Stimulated activated CD4-positive, alpha-beta T cell treated with anti-CD3 and anti-CD28 coated beads, Interleukin-4, amount 100 ng/mL, for 4 hours (primary cell): Measurements from ENCODE around the gene NCKAP1.

Experiments
- DNase-seq, 2 experiments: peaks; one replicate each; pipeline ENCODE4 v3.0.0-alpha.2; 2020

NCKAP1 gene

GRCh38 chr2:182946958-182947369, 91.3 kb downstream of the NCKAP1 start:
- DNase-seq, result no peak

DNA sequence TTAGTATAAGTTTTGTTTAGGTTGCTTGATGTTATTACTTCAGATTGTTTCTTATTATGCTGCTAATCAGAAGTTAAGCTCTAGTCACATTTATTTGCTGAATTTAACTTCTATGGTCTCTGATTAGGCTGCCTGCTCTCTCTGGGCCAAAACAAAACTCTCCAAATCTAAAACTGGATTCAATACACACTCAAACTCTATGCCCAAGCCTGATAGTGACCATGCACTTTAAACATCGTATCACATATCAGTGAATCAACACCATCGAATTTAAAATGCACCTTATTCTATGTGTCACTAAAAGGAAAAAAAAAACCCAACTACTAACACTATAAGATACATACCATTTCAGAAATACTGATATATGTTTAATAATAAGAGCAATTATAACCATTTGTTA, 94.9 kb downstream of the NCKAP1 start:
- DNase-seq, result no peak

DNA sequence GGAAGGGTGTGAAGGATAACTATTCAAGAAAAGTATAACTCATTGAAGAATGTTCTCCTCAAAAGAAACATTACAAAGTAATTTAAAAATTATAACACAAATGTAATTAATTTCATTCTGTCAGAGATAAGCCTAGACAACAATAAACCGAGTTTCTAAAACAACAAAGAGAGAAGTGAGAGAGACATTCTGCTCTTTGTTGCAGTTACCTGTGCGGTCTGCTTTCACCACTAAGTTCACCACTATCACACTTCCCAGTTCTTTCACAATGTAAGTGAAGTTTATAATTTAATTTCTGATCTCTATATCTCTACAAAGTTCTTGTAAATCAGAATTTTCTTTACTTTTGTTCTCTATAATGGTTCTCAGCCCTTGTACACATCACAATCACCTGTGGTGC, 95.5 kb downstream of the NCKAP1 start:
- no peak for DNase-seq

DNA sequence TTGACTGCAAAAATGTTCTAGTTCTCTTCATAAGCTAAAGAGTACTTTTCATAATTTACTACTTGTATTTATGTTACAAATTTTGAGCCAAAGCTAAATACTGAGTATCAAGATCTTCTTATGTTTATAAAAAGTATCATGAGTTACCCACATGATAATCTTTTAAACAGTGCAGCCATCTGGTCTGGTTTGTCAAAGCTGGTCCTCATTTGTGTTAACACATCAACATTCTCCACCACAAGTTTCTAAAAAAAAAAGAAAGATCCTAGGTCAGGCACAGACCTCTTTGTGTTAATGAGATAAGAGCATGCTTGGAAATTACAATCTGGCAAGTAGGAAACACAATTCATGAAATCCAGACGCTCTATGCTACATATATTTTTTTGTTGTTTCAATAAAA, 96.3 kb downstream of the NCKAP1 start:
- no peak for DNase-seq

DNA sequence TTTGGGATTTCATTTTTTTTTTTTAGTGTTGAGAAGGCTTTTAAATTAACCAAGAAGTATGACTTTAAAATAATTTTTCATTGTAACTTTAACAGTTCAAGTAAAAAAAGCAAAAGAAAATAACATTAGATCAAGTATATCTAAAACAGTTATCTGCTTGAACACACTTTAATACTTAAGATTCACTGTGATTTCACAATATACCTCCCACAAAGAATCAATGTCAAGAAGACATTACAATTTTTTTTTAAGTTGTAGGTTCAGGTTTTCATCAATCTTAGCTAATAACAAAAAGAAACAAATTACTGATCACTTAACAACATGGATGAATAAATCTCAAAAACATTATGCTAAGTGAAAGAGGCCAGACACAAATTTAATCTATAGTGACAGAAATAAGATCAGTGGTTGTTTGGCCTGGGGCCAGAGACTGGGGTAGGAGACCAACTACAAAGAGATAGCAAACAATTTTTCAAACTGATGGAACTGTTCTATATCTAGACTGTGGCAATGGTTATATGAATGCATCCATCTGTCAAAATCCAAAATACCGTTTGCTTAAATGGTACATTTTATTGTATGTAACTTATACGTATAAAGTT, 97.0 kb downstream of the NCKAP1 start:
- no peak for DNase-seq

GRCh38 chr2:182937870-182938269, 100.4 kb downstream of the NCKAP1 start:
- DNase-seq, result no peak

DNA sequence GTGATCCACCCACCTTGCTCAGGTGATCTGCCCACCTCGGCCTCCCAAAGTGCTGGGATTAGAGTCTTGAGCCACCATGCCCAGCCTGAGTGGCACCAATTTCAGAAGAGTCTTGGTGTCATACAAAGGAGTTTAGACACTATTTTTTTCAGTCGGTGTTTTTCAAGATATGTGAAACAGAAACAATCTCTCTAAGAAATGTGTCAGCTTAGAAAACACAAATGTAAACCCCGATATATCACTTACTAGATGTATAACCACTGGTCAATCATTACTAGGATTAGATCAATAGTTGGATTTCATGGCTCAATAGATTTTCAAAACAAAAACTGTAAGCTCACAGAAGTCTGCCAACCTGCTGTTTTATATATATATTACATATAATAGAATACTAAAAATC, 104.6 kb downstream of the NCKAP1 start:
- DNase-seq, result no peak

GRCh38 chr2:182929972-182930371, 108.3 kb downstream of the NCKAP1 start:
- DNase-seq, result no peak

- no peak for DNase-seq
Observed at GRCh38 chr2:182924306-182924705, 114.0 kb downstream of the NCKAP1 start.

DNA sequence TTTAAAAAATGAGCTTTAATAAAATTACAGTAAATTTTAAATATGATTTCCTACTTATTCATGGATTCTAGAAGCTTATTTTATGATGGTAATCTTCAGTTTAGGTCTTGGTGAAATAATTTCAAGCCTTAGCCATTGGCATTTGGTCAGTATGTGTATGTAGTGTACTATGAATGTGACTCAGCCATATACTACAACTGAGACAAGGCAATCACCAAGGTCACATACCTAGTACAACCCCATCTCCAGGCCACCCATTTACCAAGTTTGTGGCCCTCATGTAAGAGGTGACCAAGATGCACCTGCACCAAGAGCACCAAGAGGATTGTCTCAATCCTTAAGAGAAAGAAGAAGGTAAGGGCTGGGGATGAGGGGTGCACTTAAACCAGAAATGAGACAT, 117.0 kb downstream of the NCKAP1 start:
- no peak for DNase-seq

DNA sequence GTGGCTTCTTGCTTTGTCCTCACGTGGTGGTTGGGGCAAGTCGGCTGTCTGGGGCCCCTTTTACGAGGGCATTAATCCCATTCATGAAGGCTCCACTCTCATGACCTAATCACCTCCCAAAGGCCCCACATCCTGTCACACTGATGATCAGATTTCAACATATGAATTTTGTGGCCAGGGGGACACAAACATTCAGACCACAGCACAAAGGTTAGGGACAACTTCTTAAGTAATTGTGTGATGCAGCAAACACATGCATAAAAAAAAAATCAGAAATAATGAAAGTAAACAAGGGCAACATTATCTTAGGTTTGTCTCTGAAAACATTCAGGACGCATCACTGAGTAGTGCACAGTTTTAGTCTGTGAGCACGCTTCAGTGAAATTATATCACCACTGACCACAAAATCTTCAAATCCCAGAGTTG, 117.6 kb downstream of the NCKAP1 start:
- DNase-seq, result no peak

DNA sequence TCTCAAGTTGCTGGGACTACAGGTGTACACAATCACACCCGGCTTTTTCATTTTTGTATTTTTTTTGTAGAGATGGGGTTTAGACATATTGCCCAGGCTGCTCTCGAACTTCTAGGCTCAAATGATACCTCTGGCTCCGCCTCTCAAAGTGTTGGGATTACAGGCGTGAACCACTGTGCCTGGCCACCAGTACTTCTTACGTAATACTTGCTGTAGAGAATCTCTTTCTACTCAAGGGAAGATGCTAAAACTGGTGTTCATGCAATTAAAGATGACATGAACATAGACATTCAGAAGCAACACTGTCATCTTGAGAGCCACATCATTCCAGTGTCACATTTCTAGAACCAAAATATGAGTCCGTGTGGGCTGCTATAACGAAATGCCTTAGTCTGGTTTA, 118.2 kb downstream of the NCKAP1 start:
- DNase-seq, result no peak

DNA sequence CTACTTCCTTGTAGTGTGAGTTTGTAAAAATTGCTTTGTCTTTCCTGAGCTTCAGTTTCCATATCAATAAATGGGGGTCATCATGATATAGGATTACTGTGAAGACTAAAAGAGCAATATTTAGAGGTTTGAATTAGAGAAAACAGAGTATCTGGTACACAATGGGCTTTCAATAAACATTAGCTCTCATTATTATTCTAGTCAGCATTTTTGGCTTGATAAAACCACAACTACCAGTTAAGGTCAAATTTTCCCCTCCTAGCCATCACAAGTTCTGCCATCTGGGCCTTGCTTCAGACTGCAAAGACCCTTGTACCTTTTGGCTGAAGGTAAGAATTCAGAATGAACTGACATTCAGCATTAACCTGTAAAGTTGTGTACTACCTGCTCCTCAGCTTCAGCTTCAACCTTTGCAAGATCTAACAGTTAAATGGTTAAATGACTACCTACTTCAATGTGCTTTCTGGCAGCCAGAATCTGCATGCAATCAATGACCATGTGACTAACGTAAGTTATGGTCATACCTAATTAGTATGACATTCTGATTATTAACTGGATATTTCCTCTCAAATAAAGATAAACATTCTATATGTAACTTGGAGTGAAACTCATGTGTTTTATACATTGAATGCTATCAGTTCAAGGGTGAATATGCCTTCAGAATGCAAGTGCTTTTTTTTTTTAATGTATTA, 119.2 kb downstream of the NCKAP1 start:
- no peak for DNase-seq

GRCh38 chr2:182917924-182918323, 120.3 kb downstream of the NCKAP1 start:
- DNase-seq, result no peak

DNA sequence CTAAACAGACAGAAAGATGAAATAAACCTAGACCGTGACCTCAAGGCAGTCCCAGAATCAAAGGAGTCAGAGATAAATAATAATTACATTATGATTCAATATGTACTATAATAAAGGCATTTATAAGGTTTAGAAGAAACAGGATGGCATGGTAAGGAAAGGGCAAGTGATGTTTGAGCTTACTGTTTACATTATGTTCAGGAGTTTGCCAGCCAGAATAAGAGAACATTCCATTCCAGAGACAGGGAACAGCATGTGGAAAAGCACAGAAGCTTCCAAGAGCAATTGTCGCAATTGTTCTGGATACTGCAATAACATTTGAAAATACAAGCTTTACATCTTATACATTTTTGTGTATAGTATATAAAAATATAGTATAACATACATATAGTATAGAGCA, 121.8 kb downstream of the NCKAP1 start:
- DNase-seq, result no peak

DNA sequence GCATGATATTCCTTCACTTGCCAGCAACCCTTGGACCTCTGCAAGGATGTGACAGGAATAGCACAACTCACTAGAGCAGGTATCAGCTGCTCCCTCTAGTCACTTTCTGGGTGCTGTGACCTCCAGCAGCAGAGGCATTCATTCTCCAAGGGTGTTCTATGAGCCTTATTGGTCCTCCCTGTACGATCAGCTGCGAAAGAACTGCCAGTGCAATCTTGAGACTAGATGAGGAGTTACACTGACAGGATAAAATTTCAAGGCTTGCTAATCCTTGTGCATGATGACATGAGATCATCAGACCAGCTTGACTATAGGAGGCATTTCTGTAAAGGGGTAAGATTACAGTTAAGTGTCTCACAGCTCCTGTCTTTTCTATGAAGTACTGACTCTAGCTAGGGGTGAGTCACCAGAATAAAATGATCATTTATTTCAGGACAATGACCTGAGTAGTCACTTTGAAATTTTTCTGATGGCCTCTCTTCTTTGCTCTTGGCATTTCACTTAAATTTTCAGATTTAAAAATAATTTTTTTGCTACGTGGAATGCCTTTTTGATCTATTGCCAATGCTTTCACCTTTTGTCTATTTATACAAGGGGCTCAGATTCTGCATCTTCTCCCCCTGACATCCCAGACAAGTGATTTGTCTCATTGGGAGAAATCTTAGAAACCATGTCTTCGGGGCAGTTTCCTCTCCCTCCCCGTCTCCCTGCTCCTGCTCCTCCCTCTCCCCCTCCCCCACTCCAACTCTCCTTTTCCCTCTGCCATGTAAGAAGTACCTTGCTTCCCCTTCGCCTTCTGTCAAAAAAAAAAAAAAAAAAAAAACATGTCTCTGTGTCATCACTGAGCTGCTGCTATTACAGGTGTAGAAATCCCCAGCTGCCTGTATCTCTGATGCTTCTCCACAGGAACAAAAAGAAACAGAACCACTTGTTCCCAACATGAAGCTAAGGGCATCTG, 122.6 kb downstream of the NCKAP1 start:
- DNase-seq, result no peak

- DNase-seq, result no peak
Observed at GRCh38 chr2:182914852-182915251, 123.4 kb downstream of the NCKAP1 start.

DNA sequence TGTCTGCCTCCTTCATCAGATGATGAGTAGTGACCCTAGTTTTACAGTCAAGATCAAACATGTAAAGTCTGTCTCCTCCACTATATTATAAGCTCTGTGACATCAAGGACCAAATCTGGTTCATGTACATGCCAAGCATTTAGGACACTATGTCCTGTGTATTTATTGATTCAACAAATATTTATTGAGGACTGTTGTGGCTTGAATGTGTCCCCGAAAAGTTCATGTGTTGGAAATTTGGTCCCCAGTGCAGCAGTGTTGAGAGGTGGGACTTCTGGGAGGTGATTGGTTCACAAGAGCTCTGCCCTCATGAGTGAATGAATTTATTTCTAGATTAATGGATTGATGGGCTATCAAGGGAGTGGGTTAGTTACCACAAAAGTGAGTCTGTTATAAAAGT, 125.2 kb downstream of the NCKAP1 start:
- no peak for DNase-seq

DNA sequence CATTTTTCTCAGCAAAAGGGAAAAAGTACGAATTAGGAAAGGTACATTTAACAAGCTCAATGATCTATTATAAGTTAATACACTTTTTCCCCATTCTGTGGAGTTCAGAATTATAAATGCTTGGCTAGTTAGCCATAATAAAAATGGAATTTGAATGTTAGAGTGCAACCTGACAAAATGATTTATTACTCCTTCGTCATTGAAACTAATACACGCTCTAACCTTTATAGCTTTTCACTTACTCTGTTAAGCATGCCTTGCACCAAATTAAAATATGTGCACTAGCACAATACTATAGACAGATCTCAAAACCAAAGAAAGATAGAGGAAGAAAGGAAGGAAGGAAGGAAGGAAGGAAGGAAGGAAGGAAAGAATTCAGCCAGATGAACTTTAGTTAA, 125.7 kb downstream of the NCKAP1 start:
- DNase-seq, result no peak

GRCh38 chr2:182911813-182912517, 126.3 kb downstream of the NCKAP1 start:
- no peak for DNase-seq

DNA sequence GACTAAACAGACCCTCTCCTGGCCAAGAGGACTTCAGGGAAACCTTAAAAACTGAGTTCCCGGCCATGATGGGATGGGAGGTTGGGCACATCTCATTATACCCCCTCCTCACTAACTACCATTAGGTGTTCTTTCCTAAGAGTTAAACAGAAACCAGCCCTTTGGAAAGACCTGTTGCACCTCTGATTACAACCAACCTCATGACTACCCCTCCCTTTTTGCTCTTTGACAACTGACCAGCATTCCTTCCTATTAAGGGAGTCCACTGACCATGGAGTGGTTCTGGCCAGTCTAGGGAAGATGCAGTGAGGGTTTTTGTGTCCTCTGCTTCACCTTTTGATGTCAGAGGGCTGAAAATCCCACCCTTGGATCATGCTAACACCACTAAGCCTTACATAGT, 127.3 kb downstream of the NCKAP1 start:
- DNase-seq, result no peak

GRCh38 chr2:182907081-182907830, 131.0 kb downstream of the NCKAP1 start:
- DNase-seq, result no peak
